OCI-LY1 (cell line): ENCODE measurements around the gene DAP.

Experiments used
- H2AFZ ChIP-seq: fragments of 200-600 bp; sonication (generic), shearing (Covaris generic); 2 replicates; pipeline ENCODE4 v1.6.0; 2014; ENCODE audit warnings: antibody characterized with exemption, mild to moderate bottlenecking, low read length
- H3F3A ChIP-seq: fragments of 200-600 bp; sonication (generic), shearing (Covaris generic); 2 replicates; pipeline ENCODE4 v1.6.0; 2014; ENCODE audit warnings: mild to moderate bottlenecking, antibody characterized with exemption, low read length, moderate library complexity; ENCODE audit not compliant: insufficient read depth
- H3K27ac ChIP-seq: fragments of 200-600 bp; sonication (generic); 2 replicates; pipeline ENCODE4 v1.5.1; 2014; ENCODE audit warnings: low read length, mixed run types, mild to moderate bottlenecking, low read depth; ENCODE audit not compliant: poor library complexity, severe bottlenecking
- H3K27me3 ChIP-seq: fragments of 200-600 bp; sonication (generic); 2 replicates; pipeline ENCODE4 v1.6.0; 2014; ENCODE audit warnings: antibody characterized with exemption, mild to moderate bottlenecking, low read length, moderate library complexity; ENCODE audit not compliant: insufficient read depth
- H3K36me3 ChIP-seq: fragments of 200-600 bp; sonication (generic); 2 replicates; pipeline ENCODE4 v1.6.1; 2014; ENCODE audit warnings: mild to moderate bottlenecking, antibody characterized with exemption, low read length, moderate library complexity, mixed read lengths; ENCODE audit not compliant: insufficient read depth
- H3K4me1 ChIP-seq: fragments of 200-600 bp; sonication (generic); 2 replicates; pipeline ENCODE4 v1.5.1; 2014; ENCODE audit warnings: mild to moderate bottlenecking, low read length, moderate library complexity; ENCODE audit not compliant: insufficient read depth, severe bottlenecking
- H3K4me2 ChIP-seq: fragments of 200-600 bp; sonication (generic), shearing (Covaris generic); 2 replicates; pipeline ENCODE4 v1.6.1; 2014; ENCODE audit warnings: low read length
- H3K4me3 ChIP-seq: fragments of 200-600 bp; sonication (generic); 2 replicates; pipeline ENCODE4 v1.5.1; 2014; ENCODE audit warnings: low read length, low read depth, mild to moderate bottlenecking, mixed read lengths; ENCODE audit not compliant: poor library complexity, severe bottlenecking
- H3K79me2 ChIP-seq: fragments of 200-600 bp; shearing (Covaris generic); 2 replicates; pipeline ENCODE4 v1.6.1; 2016; ENCODE audit warnings: mixed run types, low read length, mixed read lengths; ENCODE audit not compliant: insufficient read depth
- H3K9ac ChIP-seq: fragments of 200-600 bp; sonication (generic), shearing (Covaris generic); 2 replicates; pipeline ENCODE4 v1.6.1; 2014; ENCODE audit warnings: mild to moderate bottlenecking, low read length, mixed read lengths
- H3K9me2 ChIP-seq: fragments of 200-600 bp; sonication (generic), shearing (Covaris generic); 2 replicates; pipeline ENCODE4 v1.6.1; 2014; ENCODE audit warnings: low read depth, mild to moderate bottlenecking, low read length, mixed read lengths
- H3K9me3 ChIP-seq: fragments of 200-600 bp; shearing (Covaris generic); 2 replicates; pipeline ENCODE4 v1.6.1; 2014; ENCODE audit warnings: low read length, mixed read lengths
- H4K20me1 ChIP-seq: fragments of 200-600 bp; sonication (generic), shearing (Covaris generic); 2 replicates; pipeline ENCODE4 v1.6.0; 2016; ENCODE audit warnings: mild to moderate bottlenecking, low read length; ENCODE audit not compliant: insufficient read depth
- EZH2 ChIP-seq: fragments of 200-600 bp; sonication (generic), shearing (Covaris generic); IDR thresholded peaks from 2 replicates; pipeline ENCODE4 v1.8.0; 2017; ENCODE audit warnings: borderline replicate concordance, mixed run types, mild to moderate bottlenecking, antibody characterized with exemption, low read length, moderate library complexity, mixed read lengths
- TF ChIP-seq, protein P1 (sequence below): fragments of 200-600 bp; sonication (generic), shearing (Covaris generic); IDR thresholded peaks from 2 replicates; pipeline ENCODE4 v1.5.1; 2017; ENCODE audit warnings: mild to moderate bottlenecking, antibody characterized with exemption, low read length, moderate library complexity, mixed read lengths

Gene DAP

DNA sequence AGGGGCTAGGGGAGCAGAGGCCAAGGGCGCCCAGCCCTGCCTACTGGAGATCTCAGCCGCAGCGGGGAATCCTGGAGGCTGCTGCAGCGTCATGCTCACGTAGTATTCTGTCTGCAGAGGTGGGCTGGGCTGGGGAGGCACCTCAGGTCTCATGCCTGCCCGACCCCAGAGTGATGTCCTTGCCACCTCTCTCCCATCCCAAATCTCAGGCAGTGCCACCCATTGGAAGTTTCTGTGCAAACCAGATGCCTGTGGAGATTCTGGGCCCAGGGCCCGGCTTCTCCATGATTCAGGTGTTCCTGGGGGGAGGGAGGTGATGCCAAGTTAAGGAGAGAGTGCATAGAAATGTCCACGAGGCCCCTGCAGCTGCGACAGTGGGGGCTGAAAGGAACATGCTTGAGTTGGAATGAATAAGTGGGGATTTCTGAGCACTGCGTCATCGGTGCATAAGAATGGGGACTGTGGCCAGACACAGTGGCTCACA is 125.1 kb downstream of the DAP start:
- peaks cover 12% of the 10 kb centered on the region for H3K4me1 ChIP-seq
- H3K79me2 ChIP-seq: no peaks in the 10 kb centered on the region

DNA sequence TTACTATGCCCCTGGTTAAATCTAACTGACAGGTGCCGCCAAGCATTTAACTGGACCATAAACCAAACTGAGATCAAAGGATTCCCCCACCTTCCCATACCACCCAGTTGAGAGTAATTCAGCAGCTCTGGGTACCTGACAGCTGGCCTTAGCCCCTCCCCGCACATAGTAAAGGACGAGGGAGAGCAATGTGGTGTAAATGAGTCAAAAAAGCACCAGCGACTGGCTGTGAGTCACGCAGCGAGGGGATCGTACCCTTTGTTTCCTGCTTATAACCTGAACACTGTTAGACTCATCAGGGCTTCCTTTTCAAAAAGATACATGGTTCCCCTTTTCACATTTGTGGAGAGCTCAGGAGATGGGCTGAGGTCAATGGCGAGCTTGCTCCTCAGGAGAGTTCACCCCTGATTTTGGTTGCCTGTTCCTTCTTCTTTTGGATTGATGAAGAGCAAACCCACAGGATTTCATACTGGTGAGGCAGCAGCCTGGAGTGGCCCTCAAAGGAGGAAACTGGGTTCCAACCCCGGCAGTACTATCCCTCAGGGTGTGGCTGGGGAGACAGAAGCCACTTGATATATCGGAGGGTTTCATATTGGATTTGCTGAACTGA is 125.7 kb downstream of the DAP start:
- Histone ChIP-seq H3K4me3 (no peak overlapping the region), H3K36me3 (no peaks in the 10 kb centered on the region), H3K9ac (no peak overlapping the region), H3K27ac (no peak overlapping the region), H3K27me3 (no peaks in the 10 kb centered on the region; the same call in 1 of the 2 replicates), H3F3A (no peaks in the 10 kb centered on the region), H2AFZ (no peak overlapping the region), H3K4me1 (peaks cover 12% of the 10 kb centered on the region), H4K20me1 (no peaks in the 10 kb centered on the region), H3K9me2 (no peaks in the 10 kb centered on the region), H3K79me2 (no peaks in the 10 kb centered on the region), H3K9me3 (no peaks in the 10 kb centered on the region), H3K4me2 (no peak overlapping the region)
- TF ChIP-seq, protein P1, sequence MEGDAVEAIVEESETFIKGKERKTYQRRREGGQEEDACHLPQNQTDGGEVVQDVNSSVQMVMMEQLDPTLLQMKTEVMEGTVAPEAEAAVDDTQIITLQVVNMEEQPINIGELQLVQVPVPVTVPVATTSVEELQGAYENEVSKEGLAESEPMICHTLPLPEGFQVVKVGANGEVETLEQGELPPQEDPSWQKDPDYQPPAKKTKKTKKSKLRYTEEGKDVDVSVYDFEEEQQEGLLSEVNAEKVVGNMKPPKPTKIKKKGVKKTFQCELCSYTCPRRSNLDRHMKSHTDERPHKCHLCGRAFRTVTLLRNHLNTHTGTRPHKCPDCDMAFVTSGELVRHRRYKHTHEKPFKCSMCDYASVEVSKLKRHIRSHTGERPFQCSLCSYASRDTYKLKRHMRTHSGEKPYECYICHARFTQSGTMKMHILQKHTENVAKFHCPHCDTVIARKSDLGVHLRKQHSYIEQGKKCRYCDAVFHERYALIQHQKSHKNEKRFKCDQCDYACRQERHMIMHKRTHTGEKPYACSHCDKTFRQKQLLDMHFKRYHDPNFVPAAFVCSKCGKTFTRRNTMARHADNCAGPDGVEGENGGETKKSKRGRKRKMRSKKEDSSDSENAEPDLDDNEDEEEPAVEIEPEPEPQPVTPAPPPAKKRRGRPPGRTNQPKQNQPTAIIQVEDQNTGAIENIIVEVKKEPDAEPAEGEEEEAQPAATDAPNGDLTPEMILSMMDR: no peak
- TF ChIP-seq EZH2: no peak

More for the DNA sequence above, 125.1 kb downstream of the DAP start:
- Histone ChIP-seq H3K4me2 (no peak overlapping the region), H3K27me3 (no peaks in the 10 kb centered on the region; the same call in 1 of the 2 replicates), H3K36me3 (no peaks in the 10 kb centered on the region), H3K27ac (no peak overlapping the region), H3K9ac (no peak overlapping the region), H3F3A (no peaks in the 10 kb centered on the region), H4K20me1 (no peaks in the 10 kb centered on the region), H3K9me2 (no peaks in the 10 kb centered on the region), H3K9me3 (no peaks in the 10 kb centered on the region), H2AFZ (no peak overlapping the region), H3K4me3 (no peak overlapping the region)
- TF ChIP-seq, protein P1: no peak
- TF ChIP-seq EZH2: no peak

- Histone ChIP-seq H3K9me2 (no peaks in the 10 kb centered on the region), H3K79me2 (no peaks in the 10 kb centered on the region), H3K9me3 (no peaks in the 10 kb centered on the region), H3K27me3 (no peaks in the 10 kb centered on the region; the same call in 1 of the 2 replicates), H3K4me1 (peaks cover 12% of the 10 kb centered on the region), H3K9ac (no peak overlapping the region), H3F3A (no peaks in the 10 kb centered on the region), H2AFZ (no peak overlapping the region), H3K4me3 (no peak overlapping the region), H4K20me1 (no peaks in the 10 kb centered on the region), H3K27ac (no peak overlapping the region), H3K36me3 (no peaks in the 10 kb centered on the region), H3K4me2 (no peak overlapping the region)
- TF ChIP-seq, protein P1: no peak
- no peak for TF ChIP-seq EZH2
Measured at GRCh38 chr5:10634562-10634961, 126.5 kb downstream of the DAP start.
